H7 (cell line): Measurements from ENCODE around the gene PM20D1. TPM values are rescaled to one million over a fixed set of nuclear protein-coding genes. Genes with fewer than 3 reads are reported as not detected.
A peak's percentile ranks its signal among the peaks of the same experiment; 100 is the strongest.
"Not testable (repeated sequence)": the region's sequence is repeated elsewhere in the genome, so short reads cannot be mapped to it uniquely, and the experiment has no call there.

Source experiments
- DNase-seq: peaks from one replicate; pipeline ENCODE4 v3.0.0; 2012
- H3K27me3 ChIP-seq: 2 replicates; pipeline ENCODE4 v1.6.0; 2011; ENCODE audit warnings: mild to moderate bottlenecking, low read length; ENCODE audit not compliant: control insufficient read depth, insufficient read depth
- H3K36me3 ChIP-seq: replicated peaks from 2 replicates; pipeline ENCODE4 v1.5.1; 2011; ENCODE audit warnings: low read length; ENCODE audit not compliant: control insufficient read depth, insufficient read depth
- H3K4me3 ChIP-seq: 2 replicates; pipeline ENCODE4 v1.5.1; 2011; ENCODE audit warnings: low read depth, mild to moderate bottlenecking, control low read depth, low read length, moderate library complexity; ENCODE audit not compliant: insufficient read depth
- total RNA-seq: library from RNA; depleted of rRNA; stranded (reverse); fragments of >200 nt; shearing (Covaris generic); gene quantifications from 2 replicates; pipeline ENCODE4 v1.2.3, GENCODE V29; 2014

Gene PM20D1
- total RNA-seq, 1 experiment from 2014 or later = not detected

- Histone ChIP-seq H3K36me3 (no peaks in the 10 kb centered on the region), H3K4me3 (no peak overlapping the region), H3K27me3 (no peaks in the 10 kb centered on the region)
- no peak for DNase-seq
Observed at GRCh38 chr1:205858141-205858961, 8.4 kb upstream of the PM20D1 start.

- DNase-seq, H3K27me3 ChIP-seq, H3K4me3 ChIP-seq, H3K36me3 ChIP-seq: not testable (repeated sequence)
Observed at GRCh38 chr1:205857501-205857900, 7.6 kb upstream of the PM20D1 start.

GRCh38 chr1:205856433-205856832, 6.5 kb upstream of the PM20D1 start:
- no peaks in the 10 kb centered on the region for H3K27me3 ChIP-seq

GRCh38 chr1:205852969-205853368, 3.0 kb upstream of the PM20D1 start:
- no peaks in the 10 kb centered on the region for H3K36me3 ChIP-seq
- no peak overlapping the region for H3K4me3 ChIP-seq
- peaks cover 11% of the 10 kb centered on the region for H3K27me3 ChIP-seq
- DNase-seq = no peak

More at GRCh38 chr1:205856433-205856832, 6.5 kb upstream of the PM20D1 start:
- Histone ChIP-seq H3K4me3 (no peak overlapping the region), H3K36me3 (no peaks in the 10 kb centered on the region)
- DNase-seq = no peak

GRCh38 chr1:205851993-205852392, 2.1 kb upstream of the PM20D1 start:
- peaks cover 11% of the 10 kb centered on the region for H3K27me3 ChIP-seq
- DNase-seq = no peak
- no peak overlapping the region for H3K4me3 ChIP-seq
- H3K36me3 ChIP-seq = no peaks in the 10 kb centered on the region

- no peak for DNase-seq
- no peaks in the 10 kb centered on the region for H3K36me3 ChIP-seq
- H3K27me3 ChIP-seq = no peaks in the 10 kb centered on the region; the same call in 1 of the 2 replicates
- H3K4me3 ChIP-seq = no peak overlapping the region
Observed at GRCh38 chr1:205843036-205843859, 6.7 kb downstream of the PM20D1 start.

GRCh38 chr1:205842229-205842628, 7.7 kb downstream of the PM20D1 start:
- no peak overlapping the region for H3K4me3 ChIP-seq
- no peaks in the 10 kb centered on the region for H3K36me3 ChIP-seq
- DNase-seq = no peak
- no peaks in the 10 kb centered on the region; the same call in 1 of the 2 replicates for H3K27me3 ChIP-seq

- DNase-seq = no peak
- Histone ChIP-seq H3K27me3 (no peaks in the 10 kb centered on the region; the same call in 1 of the 2 replicates), H3K4me3 (no peak overlapping the region), H3K36me3 (no peaks in the 10 kb centered on the region)
Observed at GRCh38 chr1:205840146-205840923, 9.6 kb downstream of the PM20D1 start.

- no peaks in the 10 kb centered on the region; the same call in 1 of the 2 replicates for H3K27me3 ChIP-seq
- DNase-seq = no peak
- H3K36me3 ChIP-seq = no peaks in the 10 kb centered on the region
- no peak overlapping the region for H3K4me3 ChIP-seq
Observed at GRCh38 chr1:205837382-205837970, 12.5 kb downstream of the PM20D1 start.

- H3K4me3 ChIP-seq = no peak overlapping the region
- no peaks in the 10 kb centered on the region for H3K36me3 ChIP-seq
- no peak for DNase-seq
- H3K27me3 ChIP-seq = no peaks in the 10 kb centered on the region; the same call in 1 of the 2 replicates
Observed at GRCh38 chr1:205834751-205835150, 15.2 kb downstream of the PM20D1 start.

GRCh38 chr1:205832326-205832751, 17.6 kb downstream of the PM20D1 start:
- no peak for DNase-seq
- H3K27me3 ChIP-seq = peaks cover under 1% of the 10 kb centered on the region; the same call in 1 of the 2 replicates
- no peaks in the 10 kb centered on the region for H3K36me3 ChIP-seq
- H3K4me3 ChIP-seq = no peak overlapping the region

GRCh38 chr1:205827623-205828022, 22.3 kb downstream of the PM20D1 start:
- peak; percentile 55 for DNase-seq
- Histone ChIP-seq H3K4me3 (no peak overlapping the region), H3K27me3 (peaks cover 2% of the 10 kb centered on the region; the same call in 1 of the 2 replicates), H3K36me3 (no peaks in the 10 kb centered on the region)

- H3K36me3 ChIP-seq = no peaks in the 10 kb centered on the region
Observed at GRCh38 chr1:205826995-205827394, 22.9 kb downstream of the PM20D1 start.

More at GRCh38 chr1:205826995-205827394, 22.9 kb downstream of the PM20D1 start:
- DNase-seq = no peak
- Histone ChIP-seq H3K4me3 (no peak overlapping the region), H3K27me3 (peaks cover 2% of the 10 kb centered on the region; the same call in 1 of the 2 replicates)
